Type B pancreatic cell (in vitro differentiated cells): ENCODE results near the gene STXBP5. TPM values are rescaled to one million over a fixed set of nuclear protein-coding genes. Genes with fewer than 3 reads are reported as not detected.

Experiments
- DNase-seq: peaks from one replicate; pipeline ENCODE4 v3.0.0; 2021; ENCODE audit warnings: mixed read lengths; ENCODE audit not compliant: unreplicated experiment; ENCODE audit errors: extremely low spot score
- H3K27ac Mint-ChIP-seq: 2 replicates; pipeline ENCODE4 v1.8.0; 2021; ENCODE audit warnings: mild to moderate bottlenecking, mixed read lengths
- H3K27me3 Mint-ChIP-seq: 2 replicates; pipeline ENCODE4 v1.8.0; 2021; ENCODE audit warnings: mixed read lengths
- H3K36me3 Mint-ChIP-seq: 2 replicates; pipeline ENCODE4 v1.8.0; 2021; ENCODE audit warnings: mixed read lengths
- H3K4me1 Mint-ChIP-seq: one replicate; pipeline ENCODE4 v1.8.0; 2021; ENCODE audit warnings: mixed read lengths; ENCODE audit not compliant: unreplicated experiment
- H3K4me3 Mint-ChIP-seq: 2 replicates; pipeline ENCODE4 v1.8.0; 2021; ENCODE audit warnings: mild to moderate bottlenecking, mixed read lengths
- H3K9me3 Mint-ChIP-seq: 2 replicates; pipeline ENCODE4 v1.8.0; 2021; ENCODE audit warnings: mixed read lengths
- total RNA-seq: library from RNA; stranded (reverse); gene quantifications from 2 replicates; pipeline ENCODE4 v1.2.1, GENCODE V29; 2021; ENCODE audit warnings: low replicate concordance
- TF ChIP-seq, protein P1 (sequence below): fragments of 200-600 bp; sonication (generic); conservative IDR thresholded peaks from 2 replicates; pipeline ENCODE4 v1.5.0; 2021; ENCODE audit warnings: antibody characterized with exemption, mild to moderate bottlenecking

STXBP5 gene
- total RNA-seq, 1 donor from 2014 or later = 21.0 TPM

DNA sequence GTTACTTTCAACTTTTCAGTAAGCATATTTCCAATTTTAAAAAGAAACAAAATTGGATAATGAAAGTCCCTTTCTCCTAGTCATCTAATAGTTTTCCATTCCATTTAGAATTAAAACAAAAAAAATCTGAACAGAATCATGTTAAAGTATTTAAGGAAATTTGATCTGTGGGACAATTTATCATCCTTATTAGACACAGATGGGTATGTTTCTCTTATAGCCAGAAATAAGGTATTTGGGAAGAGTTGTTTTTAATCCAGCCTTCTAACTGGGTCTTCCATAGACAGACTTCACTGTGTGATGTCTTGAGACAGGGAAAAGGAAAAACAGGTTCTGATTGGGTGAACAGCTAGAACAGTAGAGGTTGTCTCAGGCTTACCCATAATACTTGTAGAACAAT lies 39.5 kb upstream of the STXBP5 start:
- TF ChIP-seq, protein P1, sequence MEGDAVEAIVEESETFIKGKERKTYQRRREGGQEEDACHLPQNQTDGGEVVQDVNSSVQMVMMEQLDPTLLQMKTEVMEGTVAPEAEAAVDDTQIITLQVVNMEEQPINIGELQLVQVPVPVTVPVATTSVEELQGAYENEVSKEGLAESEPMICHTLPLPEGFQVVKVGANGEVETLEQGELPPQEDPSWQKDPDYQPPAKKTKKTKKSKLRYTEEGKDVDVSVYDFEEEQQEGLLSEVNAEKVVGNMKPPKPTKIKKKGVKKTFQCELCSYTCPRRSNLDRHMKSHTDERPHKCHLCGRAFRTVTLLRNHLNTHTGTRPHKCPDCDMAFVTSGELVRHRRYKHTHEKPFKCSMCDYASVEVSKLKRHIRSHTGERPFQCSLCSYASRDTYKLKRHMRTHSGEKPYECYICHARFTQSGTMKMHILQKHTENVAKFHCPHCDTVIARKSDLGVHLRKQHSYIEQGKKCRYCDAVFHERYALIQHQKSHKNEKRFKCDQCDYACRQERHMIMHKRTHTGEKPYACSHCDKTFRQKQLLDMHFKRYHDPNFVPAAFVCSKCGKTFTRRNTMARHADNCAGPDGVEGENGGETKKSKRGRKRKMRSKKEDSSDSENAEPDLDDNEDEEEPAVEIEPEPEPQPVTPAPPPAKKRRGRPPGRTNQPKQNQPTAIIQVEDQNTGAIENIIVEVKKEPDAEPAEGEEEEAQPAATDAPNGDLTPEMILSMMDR = no peak
- no peaks in the 10 kb centered on the region for H3K27me3 Mint-ChIP-seq
- no peaks in the 10 kb centered on the region for H3K36me3 Mint-ChIP-seq
- no peaks in the 10 kb centered on the region for H3K9me3 Mint-ChIP-seq
- H3K27ac Mint-ChIP-seq = no peak overlapping the region
- no peaks in the 10 kb centered on the region for H3K4me1 Mint-ChIP-seq
- no peak for DNase-seq
- no peak overlapping the region for H3K4me3 Mint-ChIP-seq

DNA sequence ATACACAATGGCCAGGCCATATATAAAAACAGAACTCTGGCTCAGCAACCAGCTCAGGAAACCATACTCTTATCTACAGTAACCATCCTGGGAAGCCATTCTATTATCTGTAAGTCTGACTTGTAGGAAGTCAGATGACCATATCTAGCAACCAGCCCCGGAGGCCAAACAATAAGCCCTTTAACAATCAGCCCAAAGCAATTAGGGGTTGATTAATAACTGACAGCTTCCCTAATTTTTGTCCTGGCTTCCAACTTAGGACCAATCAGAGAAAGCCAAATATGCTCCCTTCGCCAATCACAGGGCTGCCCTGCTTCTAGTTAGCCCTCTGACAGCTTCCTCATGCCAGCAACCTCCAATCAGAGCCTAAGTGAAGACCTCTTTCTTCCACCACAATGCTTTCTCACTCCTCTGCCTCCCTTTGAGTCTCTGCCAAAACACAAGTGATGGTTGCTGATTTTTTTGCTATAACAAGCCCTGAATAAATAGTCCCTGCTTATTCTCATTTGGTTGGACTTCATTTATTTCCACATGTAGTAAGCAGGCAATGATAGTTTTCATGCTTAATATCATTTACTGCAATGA lies 37.8 kb upstream of the STXBP5 start:
- H3K4me3 Mint-ChIP-seq = no peak overlapping the region
- no peaks in the 10 kb centered on the region for H3K27me3 Mint-ChIP-seq
- H3K27ac Mint-ChIP-seq = no peak overlapping the region

DNA sequence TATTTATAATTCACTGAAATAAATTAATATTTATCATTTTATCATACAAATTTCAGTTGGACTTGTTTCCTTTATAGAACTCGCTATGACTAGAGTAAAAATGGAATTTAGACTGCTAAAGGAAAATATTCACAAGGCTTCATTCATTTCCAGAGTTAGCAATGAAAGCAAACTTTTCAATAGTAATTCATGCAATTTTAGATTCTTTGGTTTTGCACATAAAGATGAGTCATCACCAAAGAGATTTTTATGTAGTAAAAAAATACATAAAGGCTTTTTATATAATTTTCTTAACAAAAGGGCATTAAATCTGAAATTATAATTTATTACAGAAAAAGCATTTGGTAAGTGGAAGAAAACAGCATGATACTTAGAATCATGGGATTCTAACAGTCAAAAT lies 37.2 kb upstream of the STXBP5 start:
- H3K4me3 Mint-ChIP-seq = no peak overlapping the region
- H3K9me3 Mint-ChIP-seq = no peaks in the 10 kb centered on the region
- no peak for DNase-seq
- no peaks in the 10 kb centered on the region for H3K36me3 Mint-ChIP-seq
- no peak overlapping the region for H3K27ac Mint-ChIP-seq
- TF ChIP-seq, protein P1 = no peak
- no peaks in the 10 kb centered on the region for H3K4me1 Mint-ChIP-seq
- H3K27me3 Mint-ChIP-seq = no peaks in the 10 kb centered on the region

More for the DNA sequence above, 37.8 kb upstream of the STXBP5 start:
- DNase-seq = no peak
- TF ChIP-seq, protein P1 = no peak
- no peaks in the 10 kb centered on the region for H3K9me3 Mint-ChIP-seq
- no peaks in the 10 kb centered on the region for H3K36me3 Mint-ChIP-seq
- H3K4me1 Mint-ChIP-seq = no peaks in the 10 kb centered on the region

DNA sequence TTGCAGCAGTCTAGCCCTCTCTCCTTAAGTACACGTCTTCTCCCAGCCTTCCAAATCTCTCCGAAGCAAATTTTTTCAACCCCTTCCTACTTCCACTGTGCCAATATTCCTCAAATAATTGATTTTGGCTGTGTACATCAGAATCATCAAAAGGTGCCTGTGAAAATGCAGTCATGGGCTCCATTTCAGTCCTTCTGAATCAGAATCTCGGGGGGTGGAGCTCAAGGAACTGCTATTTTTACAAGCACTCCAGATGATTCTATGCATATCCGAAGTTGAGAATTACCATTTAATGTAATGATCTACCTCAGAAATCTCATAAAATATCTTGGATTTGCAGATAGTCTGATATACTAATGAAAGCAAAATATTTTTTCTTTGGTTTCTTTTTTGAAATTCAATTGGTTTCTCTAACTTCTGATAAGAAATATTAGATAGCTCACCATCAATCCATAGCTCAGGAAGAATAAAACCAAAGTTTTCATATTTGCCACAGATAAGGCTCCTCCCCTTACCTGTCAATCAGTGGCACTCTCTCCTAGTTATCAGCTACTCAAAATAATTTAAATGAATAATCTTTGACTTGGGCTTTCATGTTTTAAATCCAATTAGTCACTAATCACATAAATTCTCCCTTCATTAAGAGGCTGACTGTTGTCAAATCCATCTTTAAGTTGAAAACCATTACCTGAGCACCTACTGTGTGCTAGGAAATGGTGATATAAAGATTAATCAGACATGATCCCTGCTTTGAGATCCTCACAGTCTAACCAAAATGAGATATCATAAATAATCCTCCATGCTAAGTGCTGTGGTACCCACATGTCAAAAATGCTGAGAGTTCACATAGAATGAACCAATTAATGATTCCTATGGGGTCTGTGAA lies 36.4 kb upstream of the STXBP5 start:
- H3K4me3 Mint-ChIP-seq = no peak overlapping the region
- H3K27ac Mint-ChIP-seq = no peak overlapping the region
- TF ChIP-seq, protein P1 = no peak
- no peak for DNase-seq
- no peaks in the 10 kb centered on the region for H3K4me1 Mint-ChIP-seq
- no peaks in the 10 kb centered on the region for H3K36me3 Mint-ChIP-seq
- no peaks in the 10 kb centered on the region for H3K27me3 Mint-ChIP-seq
- H3K9me3 Mint-ChIP-seq = no peaks in the 10 kb centered on the region

DNA sequence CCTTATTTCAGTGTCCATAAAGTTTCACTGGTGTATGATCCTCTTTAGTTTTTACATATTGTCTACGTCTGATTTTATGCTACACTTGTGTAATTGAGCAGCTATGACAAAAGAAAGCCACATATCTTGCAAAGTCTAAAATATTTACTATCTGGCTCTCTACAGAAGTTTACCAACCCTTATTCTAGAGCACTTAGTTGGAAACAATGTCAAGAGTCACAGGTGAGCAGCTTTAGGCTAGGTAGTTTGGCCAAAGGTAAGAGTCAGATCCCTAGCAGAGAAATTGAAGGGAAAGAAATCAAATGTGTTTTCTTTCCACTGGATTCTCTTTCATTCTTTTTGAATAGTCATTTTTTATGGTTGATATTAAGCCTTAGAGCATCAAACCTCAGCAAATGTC lies 34.7 kb upstream of the STXBP5 start:
- H3K4me3 Mint-ChIP-seq = no peak overlapping the region
- no peak for DNase-seq
- no peaks in the 10 kb centered on the region for H3K9me3 Mint-ChIP-seq
- H3K27ac Mint-ChIP-seq = no peak overlapping the region
- H3K27me3 Mint-ChIP-seq = no peaks in the 10 kb centered on the region
- H3K36me3 Mint-ChIP-seq = no peaks in the 10 kb centered on the region
- TF ChIP-seq, protein P1 = no peak
- H3K4me1 Mint-ChIP-seq = no peaks in the 10 kb centered on the region
